DMS153 treated with DMSO at 0.1 percent for 48 hours (cell line): Measurements from ENCODE around the gene FKTN.
A peak's percentile ranks its signal among the peaks of the same experiment; 100 is the strongest.

Experiments
- DNase-seq: peaks from one replicate; lab custom pipeline; 2025; ENCODE audit not compliant: unreplicated experiment; lab: John Stamatoyannopoulos, UW

The FKTN gene

GRCh38 chr9:105632807-105633206, 74.9 kb downstream of the FKTN start:
- DNase-seq, result no peak

- no peak for DNase-seq
Observed at GRCh38 chr9:105633411-105633810, 75.5 kb downstream of the FKTN start.

GRCh38 chr9:105636331-105636730, 78.4 kb downstream of the FKTN start:
- no peak for DNase-seq

- no peak for DNase-seq
Observed at GRCh38 chr9:105637787-105638395, 80.0 kb downstream of the FKTN start.

GRCh38 chr9:105639936-105640335, 82.0 kb downstream of the FKTN start:
- DNase-seq, result no peak

- no peak for DNase-seq
Observed at GRCh38 chr9:105643795-105644194, 85.9 kb downstream of the FKTN start.

GRCh38 chr9:105646879-105647594, 89.1 kb downstream of the FKTN start:
- DNase-seq, result no peak

GRCh38 chr9:105647595-105648349, 89.8 kb downstream of the FKTN start:
- peak; percentile 76 for DNase-seq

- DNase-seq, result no peak
Observed at GRCh38 chr9:105651806-105652205, 93.9 kb downstream of the FKTN start.

- peak; percentile 58 for DNase-seq
Observed at GRCh38 chr9:105656131-105656921, 98.4 kb downstream of the FKTN start.

GRCh38 chr9:105658351-105658750, 100.4 kb downstream of the FKTN start:
- DNase-seq, result no peak

GRCh38 chr9:105661011-105661410, 103.1 kb downstream of the FKTN start:
- DNase-seq, result no peak

GRCh38 chr9:105662184-105663104, 104.5 kb downstream of the FKTN start, which contains the start of gene TAL2:
TSS of gene TAL2 (plus strand) at chr9:105662457. CDS start at chr9:105662497, 40 bp downstream.
- no peak for DNase-seq

- DNase-seq, result no peak
Observed at GRCh38 chr9:105663914-105664313, 106.0 kb downstream of the FKTN start.

GRCh38 chr9:105667867-105668266, 109.9 kb downstream of the FKTN start:
- DNase-seq, result no peak

GRCh38 chr9:105670315-105670714, 112.4 kb downstream of the FKTN start:
- no peak for DNase-seq

GRCh38 chr9:105670775-105671174, 112.8 kb downstream of the FKTN start:
- no peak for DNase-seq

- peak; percentile 29 for DNase-seq
Observed at GRCh38 chr9:105672711-105673234, 114.8 kb downstream of the FKTN start.

- DNase-seq, result no peak
Observed at GRCh38 chr9:105673850-105674387, 116.0 kb downstream of the FKTN start.
